HepG2 (cell line): ENCODE measurements around the gene CDC42BPG. TPM values are rescaled to one million over a fixed set of nuclear protein-coding genes. Genes with fewer than 3 reads are reported as not detected.
A peak's percentile ranks its signal among the peaks of the same experiment; 100 is the strongest.

ENCODE experiments used
- ATAC-seq: fragments of 200-7000 bp; cut with Tn5 transposase; 3 replicates; pipeline ENCODE4 v1.9.1; 2020; ENCODE audit warnings: mild to moderate bottlenecking, moderate library complexity
- BruUV-seq: library from RNA; stranded (reverse); fragments of 400-500 nt; replicated peaks from 2 replicates; lab custom pipeline; 2021; lab: Mats Ljungman, UMichigan
- CTCF ChIA-PET: fragments of 300-600 bp; formaldehyde crosslinking; extraction: SDS; loops from one replicate; lab custom pipeline; 2021; ENCODE audit warnings: low total read pairs, inconsistent platforms, low intra/inter-chr PET ratio; lab: Yijun Ruan, JAX
- POLR2A ChIA-PET: fragments of 350-600 bp; sonication (Branson Sonifier 250); formaldehyde crosslinking; loops from one replicate; lab custom pipeline; 2020; ENCODE audit warnings: antibody characterized with exemption, inconsistent platforms; lab: Yijun Ruan, JAX
- DNase-seq: peaks from one replicate; pipeline ENCODE4 v3.0.0-alpha.2; 2015; ENCODE audit warnings: low spot score
- FAIRE-seq: peaks from 3 replicates; lab custom pipeline; 2011; peaks lifted over from hg19 to GRCh38; lab: Jason Lieb, UNC
- H2AFZ ChIP-seq: one replicate; pipeline ENCODE4 v1.6.1; 2011; ENCODE audit warnings: low read length, inconsistent platforms
- H3K27ac ChIP-seq: fragments of 300-600 bp; 3 replicates; pipeline ENCODE4 v1.8.0; 2011; ENCODE audit warnings: mixed run types, mild to moderate bottlenecking, mixed read lengths, low read length, inconsistent platforms; ENCODE audit not compliant: insufficient read depth; ENCODE audit errors: extremely low read length
- H3K27me3 ChIP-seq, 2 experiments: fragments of 200-600 bp in 1 of 2; 2 replicates in 1 of 2; 3 replicates in 1 of 2; pipeline versions ENCODE4 v1.6.0 to v1.8.0; 2011; ENCODE audit warnings: low read length in 2 of 2, mild to moderate bottlenecking in 2 of 2, moderate library complexity in 2 of 2, inconsistent platforms in 1 of 2; ENCODE audit not compliant: insufficient read depth in 2 of 2, control insufficient read depth in 1 of 2
- H3K36me3 ChIP-seq, 2 experiments: fragments of 200-600 bp in 1 of 2; replicated peaks in 1 of 2; 2 replicates in 1 of 2; 3 replicates in 1 of 2; pipeline versions ENCODE4 v1.5.1 to v1.8.0; 2011; ENCODE audit warnings: low read length in 2 of 2, inconsistent platforms in 1 of 2; ENCODE audit not compliant: insufficient read depth in 2 of 2, control insufficient read depth in 1 of 2
- H3K4me1 ChIP-seq: 2 replicates; pipeline ENCODE4 v1.5.1; 2012; ENCODE audit warnings: low read length, inconsistent platforms; ENCODE audit not compliant: insufficient read depth
- H3K4me2 ChIP-seq: 2 replicates; pipeline ENCODE4 v1.6.0; 2011; ENCODE audit warnings: low read depth, low read length, inconsistent platforms
- H3K4me3 ChIP-seq, 3 experiments: fragments of 200-600 bp in 1 of 3; sonication (generic), shearing (Covaris generic) in 1 of 3; replicated peaks in 1 of 3; 2 replicates each; pipeline ENCODE4 v1.5.1; 2011 to 2016; ENCODE audit warnings: low read length in 3 of 3, inconsistent platforms in 2 of 3, low read depth in 2 of 3, mild to moderate bottlenecking in 2 of 3, control low read depth in 1 of 3, mixed read lengths in 1 of 3; ENCODE audit not compliant: insufficient read depth in 1 of 3
- H3K79me2 ChIP-seq: one replicate; pipeline ENCODE4 v1.6.1; 2011; ENCODE audit warnings: low read length, inconsistent platforms; ENCODE audit not compliant: insufficient read depth
- H3K9ac ChIP-seq: 2 replicates; pipeline ENCODE4 v1.6.0; 2011; ENCODE audit warnings: mild to moderate bottlenecking, low read depth, low read length, inconsistent platforms; ENCODE audit not compliant: insufficient read depth
- H3K9me3 ChIP-seq: 2 replicates; pipeline ENCODE4 v1.5.1; 2012; ENCODE audit warnings: mild to moderate bottlenecking, low read length
- H4K20me1 ChIP-seq: 2 replicates; pipeline ENCODE4 v1.6.0; 2011; ENCODE audit warnings: inconsistent platforms, mild to moderate bottlenecking, low read length, moderate library complexity; ENCODE audit not compliant: insufficient read depth
- BRD4 ChIP-seq: sonication (generic); formaldehyde crosslinking; IDR thresholded peaks from 2 replicates; pipeline ENCODE4 v1.4.0; 2020; ENCODE audit warnings: missing genetic modification reagents
- KAT2B ChIP-seq: fragments of 150-350 bp; IDR thresholded peaks from 2 replicates; pipeline ENCODE4 v1.6.1; 2014; ENCODE audit warnings: low read depth, low read length, borderline replicate concordance
- RFX1 ChIP-seq: fragments of 450-650 bp; IDR thresholded peaks from 2 replicates; pipeline ENCODE4 v1.6.1; 2017
- ZFP36L2 ChIP-seq: sonication (generic); formaldehyde crosslinking; IDR thresholded peaks from 2 replicates; pipeline ENCODE4 v1.4.0; 2020; ENCODE audit warnings: missing genetic modification reagents
- ZSCAN20 ChIP-seq: sonication (generic); formaldehyde crosslinking; IDR thresholded peaks from 2 replicates; pipeline ENCODE4 v1.4.0; 2020; ENCODE audit warnings: missing genetic modification reagents, mild to moderate bottlenecking, borderline replicate concordance
- WGBS: methylation state at CpG from one replicate; pipeline ENCODE4 v1.1.6; 2017; ENCODE audit warnings: low lambda C conversion rate; 5-methylcytosine and 5-hydroxymethylcytosine counted together
- in situ Hi-C: cut with HindIII; loops from 2 replicates; pipeline ENCODE4 v1.10.0; 2017; ENCODE audit warnings: low pct_unique_long_range_greater_than_20kb; ENCODE audit not compliant: extremely low pct_ligation_motif_present
- intact Hi-C: fragments of 100-400 bp; cut with micrococcal nuclease; formaldehyde crosslinking; loops from one replicate; pipeline ENCODE4 v1.10.0; 2022; ENCODE audit not compliant: unreplicated experiment
- polyA plus RNA-seq, 8 experiments: library from polyadenylated mRNA; depleted of rRNA in 3 of 8; stranded (reverse) in 7 of 8; unstranded in 1 of 8; fragments of >200 nt; fragmentation: Illumina TruSeq in 4 of 8; extraction: Trizol in 4 of 8; gene quantifications; 2 replicates each; pipeline versions ENCODE4 v1.2.1 to v1.2.3, GENCODE V29; 2011 to 2016; ENCODE audit warnings: low read depth in 4 of 8, missing spikeins in 1 of 8, mixed read lengths in 1 of 8; ENCODE audit not compliant: insufficient read depth in 1 of 8
- total RNA-seq, 5 experiments: library from RNA; depleted of rRNA; stranded (reverse); fragments of >200 nt; fragmentation: Illumina TruSeq; extraction: Trizol; gene quantifications; 2 replicates each; pipeline ENCODE4 v1.2.3, GENCODE V29; 2016; ENCODE audit warnings: low read depth in 1 of 5
- TF ChIP-seq, protein P1 (sequence below): sonication (generic); formaldehyde crosslinking; IDR thresholded peaks from 2 replicates; pipeline ENCODE4 v1.4.0; 2020; ENCODE audit warnings: missing genetic modification reagents, borderline replicate concordance

CDC42BPG gene
- total and polyA plus RNA-seq, 2 of the 13 experiments (the other 11 are each of a cell fraction or from before 2014, with no cell fraction given) = 0.55 to 1.4 TPM

DNA sequence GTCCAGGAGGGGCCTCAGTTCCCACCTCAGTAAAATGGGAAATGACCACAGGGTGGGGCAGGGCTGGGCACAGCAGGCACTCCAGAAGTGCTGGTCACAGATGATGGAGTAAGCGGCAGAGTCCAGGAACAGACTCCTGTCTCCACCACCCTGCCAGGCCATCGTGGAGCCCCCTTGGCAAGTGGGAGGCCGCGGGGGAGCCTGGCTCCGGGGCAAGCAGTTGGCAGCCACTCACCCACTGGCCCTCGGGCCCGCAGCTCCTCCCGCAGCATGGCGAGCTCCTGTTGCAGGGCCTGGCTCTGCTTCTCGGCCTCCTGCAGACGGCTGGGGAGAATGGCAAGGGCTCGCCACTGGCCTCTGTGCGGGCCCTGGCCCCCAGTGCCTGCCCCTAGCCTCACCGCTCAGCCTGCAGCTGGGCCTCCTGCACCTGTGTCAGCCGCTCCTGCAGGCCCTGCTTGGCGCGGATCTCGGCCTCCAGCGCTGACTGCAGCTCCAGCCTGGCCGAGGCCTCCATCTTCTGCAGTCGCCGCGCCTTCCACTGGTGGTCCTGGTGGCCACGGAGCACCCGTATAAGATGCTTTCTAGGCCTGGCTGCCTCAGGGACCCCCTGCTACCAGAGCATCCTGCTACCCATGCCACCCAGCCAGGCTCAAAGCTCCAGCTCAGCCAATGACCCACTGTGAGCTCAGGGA is 10.3 kb downstream of the CDC42BPG start:
- H4K20me1 ChIP-seq = no peaks in the 10 kb centered on the region
- no peak overlapping the region for H3K4me3 ChIP-seq
- FAIRE-seq (no peak), DNase-seq (no peak), ATAC-seq (no peak)
- in situ Hi-C loops (no loop called here), intact Hi-C loops (no loop called here)
- no TSS peak for BruUV-seq
- no peaks in the 10 kb centered on the region for H3K9me3 ChIP-seq
- no peaks in the 10 kb centered on the region for H3K4me1 ChIP-seq
- CTCF ChIA-PET = no interaction called here
- H3K79me2 ChIP-seq = no peaks in the 10 kb centered on the region
- TF ChIP-seq, protein P1, sequence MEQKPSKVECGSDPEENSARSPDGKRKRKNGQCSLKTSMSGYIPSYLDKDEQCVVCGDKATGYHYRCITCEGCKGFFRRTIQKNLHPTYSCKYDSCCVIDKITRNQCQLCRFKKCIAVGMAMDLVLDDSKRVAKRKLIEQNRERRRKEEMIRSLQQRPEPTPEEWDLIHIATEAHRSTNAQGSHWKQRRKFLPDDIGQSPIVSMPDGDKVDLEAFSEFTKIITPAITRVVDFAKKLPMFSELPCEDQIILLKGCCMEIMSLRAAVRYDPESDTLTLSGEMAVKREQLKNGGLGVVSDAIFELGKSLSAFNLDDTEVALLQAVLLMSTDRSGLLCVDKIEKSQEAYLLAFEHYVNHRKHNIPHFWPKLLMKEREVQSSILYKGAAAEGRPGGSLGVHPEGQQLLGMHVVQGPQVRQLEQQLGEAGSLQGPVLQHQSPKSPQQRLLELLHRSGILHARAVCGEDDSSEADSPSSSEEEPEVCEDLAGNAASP (CRISPR knock-in tag) = no peak
- TF ChIP-seq ZFP36L2 (CRISPR knock-in tag) (no peak), RFX1 (0 out of 2 replicates have a peak, but pooled peaks have one; percentile 7)
- H2AFZ ChIP-seq = no peak overlapping the region
- no peak overlapping the region for H3K9ac ChIP-seq
- H3K27ac ChIP-seq = no peak overlapping the region
- POLR2A ChIA-PET = interaction anchor here (1.0 kb wide), 1 partner anchor 9 kb away, joined by 4 read pairs; no protein-coding TSS in a partner anchor
- no peak overlapping the region for H3K4me2 ChIP-seq
- no peaks in the 10 kb centered on the region for H3K36me3 ChIP-seq
- 94% methylated on average over 11 of the region's 25 CpGs for WGBS
- no peaks in the 10 kb centered on the region for H3K27me3 ChIP-seq

DNA sequence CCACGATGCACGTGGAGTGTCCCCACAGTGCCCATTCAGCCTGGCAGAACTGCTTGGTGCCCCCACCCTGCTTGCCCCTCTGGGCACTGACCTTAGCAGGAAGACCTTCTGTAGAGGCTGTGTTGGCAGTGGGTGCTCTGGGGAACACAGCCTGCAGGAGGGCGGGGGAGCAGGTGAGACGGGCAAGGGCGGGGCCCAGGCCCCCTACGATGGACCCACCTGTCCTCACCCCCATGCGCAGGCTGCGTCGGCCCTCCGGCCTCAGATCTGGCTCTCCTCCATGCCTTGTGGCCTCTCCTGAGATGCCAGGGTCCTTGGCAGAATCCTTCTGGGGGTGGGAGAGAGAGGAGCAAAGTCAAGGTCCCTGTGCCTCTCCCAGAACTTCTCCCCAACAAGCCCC is 10.9 kb downstream of the CDC42BPG start:
- no peaks in the 10 kb centered on the region for H3K27me3 ChIP-seq
- H3K4me2 ChIP-seq = no peak overlapping the region
- 90% methylated on average over 4 of the region's 10 CpGs for WGBS
- H3K4me3 ChIP-seq = no peak overlapping the region
- ChIA-PET CTCF (no interaction called here), POLR2A (no interaction called here)
- H3K36me3 ChIP-seq = no peaks in the 10 kb centered on the region
- no peak overlapping the region for H3K9ac ChIP-seq
- TF ChIP-seq BRD4 (CRISPR knock-in tag) (no peak), ZSCAN20 (CRISPR knock-in tag) (no peak), KAT2B (no peak)
- no peaks in the 10 kb centered on the region for H3K9me3 ChIP-seq
- H3K79me2 ChIP-seq = no peaks in the 10 kb centered on the region
- intact Hi-C loops = no loop called here
- no peaks in the 10 kb centered on the region for H3K4me1 ChIP-seq
- no peak overlapping the region for H2AFZ ChIP-seq
- no peaks in the 10 kb centered on the region for H4K20me1 ChIP-seq
- ATAC-seq (no peak), FAIRE-seq (no peak), DNase-seq (no peak)
- no TSS peak for BruUV-seq
- in situ Hi-C loops = no loop called here
- no peak overlapping the region for H3K27ac ChIP-seq
